Stimulated activated CD4-positive, alpha-beta T cell treated with anti-CD3 and anti-CD28 coated beads, Interleukin-1b, Interleukin-23, amount 100 ng/mL, for 1 hour (primary cell): Measurements from ENCODE around the gene IRF1.

Experiments
- DNase-seq, 2 donors: peaks; one replicate each; pipeline ENCODE4 v3.0.0-alpha.2; 2020; ENCODE audit warnings: low read depth in 2 of 2

IRF1 gene

DNA sequence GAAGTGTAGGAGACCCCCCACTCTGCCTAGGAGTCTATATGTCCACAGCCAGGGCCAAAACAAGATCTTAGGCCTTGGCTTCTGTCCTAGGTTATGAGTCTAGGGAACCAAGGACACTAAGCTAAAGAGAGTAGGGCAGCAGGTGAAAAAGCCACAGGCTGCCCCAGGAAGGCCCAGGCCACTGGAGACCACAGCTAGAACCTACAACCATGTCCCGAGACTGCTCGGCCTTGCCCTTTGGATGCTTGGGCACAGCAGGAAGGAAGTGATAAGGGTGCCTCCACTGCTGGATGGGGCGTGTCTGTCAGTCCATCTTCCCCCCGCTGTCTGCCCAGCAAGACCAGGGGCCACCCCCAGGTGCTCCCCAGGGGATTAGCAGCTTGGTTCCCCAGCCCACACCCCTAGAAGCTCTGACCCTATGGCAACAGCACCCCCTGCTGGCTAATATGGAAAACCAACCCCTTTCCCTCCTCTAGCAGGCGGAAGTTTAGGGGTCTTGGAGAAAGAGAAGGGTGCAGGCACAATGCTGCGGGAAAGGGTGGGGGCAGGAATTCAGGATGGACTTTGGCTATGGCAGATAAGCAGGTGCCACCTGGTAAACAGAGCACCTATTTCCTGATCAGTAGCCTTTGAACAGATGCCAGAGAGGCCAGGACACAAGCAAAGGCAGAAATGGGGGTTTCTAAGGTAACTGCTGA, 10.5 kb upstream of the IRF1 start:
- DNase-seq: peak in 1 of 2 donors; percentile 67

DNA sequence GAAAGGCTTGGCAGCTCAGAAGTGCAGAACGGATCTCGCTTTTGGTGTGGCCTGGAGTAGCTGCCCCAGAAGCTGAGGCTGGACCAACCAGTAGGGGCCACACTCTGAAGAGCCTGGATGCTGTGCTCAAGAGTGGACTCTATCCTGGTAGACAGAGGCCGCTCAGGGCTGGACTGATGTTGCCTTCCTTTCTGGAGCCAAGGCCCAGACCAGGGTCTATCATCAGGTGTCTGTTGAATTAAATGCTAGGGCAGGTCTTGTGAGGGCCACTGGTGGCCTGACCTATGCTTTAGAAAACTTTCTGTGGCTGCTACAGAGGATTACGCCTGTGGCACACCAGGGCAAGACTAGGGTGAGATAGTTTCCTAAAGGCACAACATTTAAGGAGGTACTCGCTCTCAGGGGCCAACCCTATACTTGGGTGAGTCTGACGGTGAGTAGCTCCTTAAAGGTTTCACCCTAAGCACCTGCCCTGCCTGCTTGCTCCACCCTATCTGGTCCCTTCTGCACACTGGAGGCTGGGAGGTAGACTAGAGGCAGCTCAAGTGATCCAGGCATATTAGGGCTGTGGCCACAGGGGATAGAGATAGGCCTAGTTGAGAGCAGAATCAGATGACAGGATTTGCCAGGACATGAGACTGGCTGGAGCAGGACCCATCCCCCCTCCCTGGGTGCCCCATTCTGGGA, 9.8 kb upstream of the IRF1 start:
- no peak for DNase-seq

- DNase-seq: no peak
These were observed 9.1 kb upstream of the IRF1 start for GRCh38 chr5:132499440-132500243.

DNA sequence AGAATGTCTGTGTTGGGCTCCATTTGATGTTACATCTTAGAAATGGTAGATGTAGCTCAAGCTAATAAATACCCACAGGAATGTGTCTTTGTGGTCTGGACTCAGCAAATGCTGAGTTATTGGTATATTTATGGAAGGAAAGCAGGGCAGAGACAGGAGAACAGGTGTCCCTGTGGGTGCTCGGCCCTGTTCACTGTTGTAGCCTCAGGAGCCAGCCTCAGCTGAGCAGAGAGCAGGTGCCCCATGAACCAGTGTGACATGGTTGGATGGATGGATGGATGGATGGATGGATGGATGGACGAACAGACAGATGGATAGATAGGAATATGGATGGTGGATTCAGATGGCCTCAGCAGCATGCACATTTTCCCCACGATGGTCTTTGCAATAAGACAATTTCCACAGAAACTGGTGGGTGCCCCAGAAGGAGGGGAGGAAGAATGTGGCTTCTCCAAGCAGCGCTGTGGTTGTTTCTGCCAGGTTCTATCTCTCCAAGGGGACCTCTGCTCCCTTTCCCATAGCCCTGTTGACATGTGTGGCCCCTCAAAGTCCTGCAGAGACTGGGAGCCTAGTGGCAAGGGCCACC, 8.2 kb upstream of the IRF1 start:
- no peak for DNase-seq

- no peak for DNase-seq
These were observed 7.6 kb upstream of the IRF1 start for GRCh38 chr5:132498152-132498551.

DNA sequence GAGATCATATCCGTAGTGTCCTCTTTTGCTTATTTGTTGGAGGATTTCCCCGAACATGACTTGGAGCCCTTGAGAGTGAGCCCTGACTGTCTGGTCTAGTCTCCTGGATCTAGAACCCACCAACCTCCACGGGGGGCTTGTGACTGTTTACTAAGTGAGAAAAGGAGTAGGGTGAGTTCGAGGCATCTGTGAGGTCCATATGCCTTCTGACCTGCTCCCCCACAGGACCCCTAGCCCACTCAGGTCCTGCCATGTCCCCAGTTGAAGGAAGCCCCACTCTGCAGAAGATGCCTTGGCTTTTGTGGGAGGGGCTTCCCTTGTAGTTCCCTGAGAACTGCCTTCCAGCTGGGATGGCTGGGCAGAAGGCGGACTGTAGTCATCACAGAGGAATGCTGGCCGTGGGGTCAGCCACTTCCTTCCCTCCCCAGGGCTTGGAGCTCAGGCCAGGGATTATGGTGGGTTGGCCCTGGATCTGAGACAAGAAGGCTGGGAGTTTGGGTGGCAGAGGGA, 7.0 kb upstream of the IRF1 start:
- no peak for DNase-seq

- no peak for DNase-seq
These were observed 6.3 kb upstream of the IRF1 start for GRCh38 chr5:132496631-132497487.

GRCh38 chr5:132496191-132496630, 5.6 kb upstream of the IRF1 start:
- DNase-seq: peak; percentile 67 to 74

DNA sequence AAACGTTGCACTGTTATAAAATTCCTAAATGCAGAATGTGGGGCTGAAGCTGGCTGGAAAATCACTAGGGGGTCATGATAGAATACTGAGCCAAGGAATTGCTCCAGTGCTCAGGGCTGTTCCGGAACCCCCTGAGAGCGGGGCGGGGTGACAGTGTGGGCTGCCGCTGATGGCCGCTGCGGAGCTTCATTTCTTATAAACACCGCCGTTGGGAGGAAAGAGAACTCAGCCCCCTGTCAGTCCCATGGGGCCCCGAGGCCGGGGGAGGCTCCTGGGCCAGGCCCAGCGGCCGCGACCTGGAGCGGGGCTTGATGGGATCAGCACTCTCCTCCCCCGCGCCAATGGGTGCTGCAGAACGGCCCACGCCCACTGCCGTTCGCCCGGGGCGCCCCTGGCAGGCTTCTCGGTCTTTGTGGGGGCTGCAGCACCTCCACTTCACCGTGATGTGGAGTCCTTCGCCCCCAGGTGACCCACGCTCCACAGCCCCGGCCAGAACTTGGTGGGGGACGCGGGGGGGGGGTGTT, 5.2 kb upstream of the IRF1 start:
- DNase-seq: peak in 1 of 2 donors; percentile 54

- DNase-seq: no peak
These were observed 3.2 kb upstream of the IRF1 start for GRCh38 chr5:132493821-132494220.

- DNase-seq: no peak
These were observed 2.7 kb upstream of the IRF1 start for GRCh38 chr5:132493241-132493640.

- DNase-seq: no peak
These were observed 2.0 kb upstream of the IRF1 start for GRCh38 chr5:132492386-132493125.

DNA sequence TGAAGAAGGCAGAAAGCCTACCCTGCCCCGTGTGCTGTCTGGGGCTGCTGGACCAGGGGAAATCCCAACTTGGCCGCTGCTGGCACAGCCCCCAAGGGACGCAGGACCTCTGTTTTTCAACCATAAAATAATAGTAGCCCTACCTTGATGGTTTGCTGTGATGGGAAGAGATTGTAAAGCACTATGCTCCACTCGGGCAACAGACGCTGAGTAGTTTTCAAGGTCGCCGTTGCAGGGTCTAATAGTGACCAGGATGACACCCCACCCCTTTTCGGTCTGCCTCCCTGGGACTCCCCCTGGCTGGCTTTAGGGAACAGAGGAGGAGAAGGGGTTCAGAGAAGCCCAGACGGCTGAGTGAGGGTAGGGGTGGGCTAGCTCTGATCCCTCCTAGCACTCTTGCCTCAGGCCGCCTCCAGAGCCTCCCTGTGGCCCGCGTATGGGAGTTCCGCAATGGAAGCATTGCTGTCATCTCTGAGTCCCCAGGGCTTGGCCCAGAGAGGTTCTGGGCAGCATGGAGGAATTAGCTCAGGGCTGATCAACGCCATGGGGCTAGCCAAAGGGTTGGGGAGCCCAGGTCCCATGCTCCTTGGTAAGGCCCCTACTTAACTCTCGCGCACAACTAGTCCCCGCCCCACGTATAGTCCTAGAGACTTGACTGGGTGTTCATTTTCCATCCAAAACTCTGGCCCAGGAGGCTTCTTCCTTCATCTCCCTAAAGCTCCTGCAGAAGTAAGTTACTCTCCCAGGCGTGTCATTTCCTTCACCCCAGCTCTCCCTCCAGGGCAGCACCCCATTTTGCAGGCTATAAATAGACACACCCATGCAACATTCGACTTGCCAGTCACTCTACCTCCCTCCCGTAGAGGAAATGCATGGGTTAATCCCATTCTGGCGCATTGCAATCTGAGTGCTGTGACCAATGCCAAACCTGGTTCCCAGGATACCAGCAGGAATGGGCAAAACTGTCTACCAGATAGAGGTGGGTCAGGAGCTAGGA, 1.1 kb upstream of the IRF1 start:
- no peak for DNase-seq

DNA sequence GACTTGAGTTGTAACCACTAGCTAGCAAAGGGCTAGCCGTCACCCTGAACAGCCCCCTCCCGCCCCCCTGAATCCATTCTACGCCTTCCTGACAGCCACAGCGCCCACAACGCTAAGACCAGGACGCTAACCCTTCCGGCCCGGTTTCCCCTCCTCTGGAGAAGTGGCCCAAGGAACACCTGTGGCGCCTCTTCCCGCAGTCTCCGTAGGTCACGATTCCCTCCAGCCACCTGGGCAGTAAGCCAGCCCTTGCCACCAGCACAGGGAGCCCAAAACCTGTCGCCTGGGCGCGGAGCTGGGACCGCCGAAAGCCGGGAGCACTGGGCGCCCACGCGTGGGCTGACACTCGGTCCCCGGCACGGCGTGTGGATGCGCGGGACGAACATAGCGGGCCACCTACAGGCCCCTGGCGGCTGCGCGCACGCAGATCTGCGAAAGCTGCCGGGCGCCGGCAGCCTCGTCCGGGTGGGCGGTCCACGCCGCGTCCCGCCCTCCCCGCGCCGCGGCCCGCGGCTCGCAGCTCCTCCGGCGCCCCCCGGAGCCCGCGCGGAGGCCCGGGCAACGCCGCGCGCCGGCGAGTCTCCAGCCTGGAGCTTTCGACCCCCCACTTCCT, 596 bp downstream of the IRF1 start:
- no peak for DNase-seq

DNA sequence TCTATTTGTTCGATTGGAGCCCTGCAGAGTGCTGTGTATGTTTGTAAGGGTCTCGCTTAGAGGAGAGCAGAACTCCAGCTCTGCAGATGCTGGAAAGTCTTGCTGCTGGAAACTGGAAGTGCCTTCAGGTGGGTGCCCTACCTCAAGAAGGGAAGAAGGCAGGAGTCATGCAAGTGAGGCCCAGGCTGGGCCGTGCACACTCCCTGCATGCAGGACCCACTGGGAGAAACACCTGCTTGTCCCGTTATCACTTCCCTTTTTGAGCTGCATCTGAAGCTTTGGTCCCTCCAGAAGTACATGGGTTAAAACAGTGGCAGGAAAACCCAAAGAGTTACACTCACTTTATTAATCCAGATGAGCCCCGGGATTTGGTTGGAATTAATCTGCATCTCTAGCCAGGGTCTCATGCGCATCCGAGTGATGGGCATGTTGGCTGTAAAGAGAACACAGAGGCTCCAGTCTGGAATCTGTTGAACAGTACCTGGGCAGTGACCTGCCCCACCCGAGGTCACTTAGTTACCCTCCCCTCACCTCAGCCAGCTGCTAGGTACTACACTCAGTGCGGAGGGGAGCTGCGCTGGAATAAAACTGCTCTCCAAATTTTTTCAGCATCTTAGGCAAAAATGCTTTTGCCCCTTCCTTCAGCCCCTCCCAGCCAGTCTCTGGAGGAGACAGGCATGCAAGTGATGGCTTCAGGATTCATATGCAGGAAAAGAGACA, 1.4 kb downstream of the IRF1 start:
- DNase-seq: no peak

DNA sequence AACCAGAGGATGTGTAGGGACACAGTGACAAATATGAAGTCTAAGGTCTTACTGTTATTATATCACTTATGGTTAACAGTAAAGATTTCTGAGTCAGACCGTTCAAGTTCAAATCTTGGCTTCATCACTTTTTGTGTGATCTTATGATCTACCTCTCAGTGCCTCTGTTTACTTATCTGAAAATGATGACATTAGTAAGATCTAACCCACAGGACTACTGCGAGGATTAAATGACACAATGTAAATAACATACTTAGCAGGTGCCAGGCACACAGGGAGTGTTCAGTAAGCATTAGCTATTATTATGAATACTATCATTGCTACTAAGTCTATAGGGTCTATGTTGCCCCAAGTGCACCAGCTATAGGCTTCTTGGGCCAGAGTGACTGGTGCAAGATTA, 2.0 kb downstream of the IRF1 start:
- no peak for DNase-seq

GRCh38 chr5:132487841-132488555, 2.6 kb downstream of the IRF1 start:
- DNase-seq: no peak
